DMS153 treated with DMSO at 0.1 percent for 48 hours (cell line): Measurements from ENCODE around the gene CCDC6.
"Not testable (repeated sequence)": the region's sequence is repeated elsewhere in the genome, so short reads cannot be mapped to it uniquely, and the experiment has no call there.

ENCODE experiments used
- DNase-seq: peaks from one replicate; lab custom pipeline; 2025; ENCODE audit not compliant: unreplicated experiment; lab: John Stamatoyannopoulos, UW

The CCDC6 gene

GRCh38 chr10:59771162-59771807 is 135.1 kb downstream of the CCDC6 start:
- no peak for DNase-seq

- DNase-seq: no peak
Measured at GRCh38 chr10:59770689-59771088, 135.7 kb downstream of the CCDC6 start.

- no peak for DNase-seq
Measured at GRCh38 chr10:59762505-59762904, 143.9 kb downstream of the CCDC6 start.

- no peak for DNase-seq
Measured at GRCh38 chr10:59757966-59758365, 148.4 kb downstream of the CCDC6 start.

GRCh38 chr10:59754951-59755350 is 151.4 kb downstream of the CCDC6 start:
- no peak for DNase-seq

- no peak for DNase-seq
Measured at GRCh38 chr10:59753267-59753666, 153.1 kb downstream of the CCDC6 start, which contains the start of gene MRLN. Gene MRLN (minus strand): TSS chr10:59753455.

GRCh38 chr10:59752278-59752940 is 153.9 kb downstream of the CCDC6 start:
- no peak for DNase-seq

GRCh38 chr10:59750155-59750945 is 156.0 kb downstream of the CCDC6 start:
- no peak for DNase-seq

GRCh38 chr10:59748834-59749233 is 157.5 kb downstream of the CCDC6 start:
- DNase-seq: no peak

GRCh38 chr10:59745163-59745650 is 161.1 kb downstream of the CCDC6 start:
- no peak for DNase-seq

GRCh38 chr10:59744762-59745161 is 161.6 kb downstream of the CCDC6 start:
- DNase-seq: not testable (repeated sequence)

GRCh38 chr10:59744156-59744555 is 162.2 kb downstream of the CCDC6 start:
- DNase-seq: not testable (repeated sequence)

GRCh38 chr10:59741583-59741982 is 164.8 kb downstream of the CCDC6 start:
- DNase-seq: no peak

- DNase-seq: no peak
Measured at GRCh38 chr10:59741048-59741447, 165.3 kb downstream of the CCDC6 start.
